Loucy (cell line): Measurements from ENCODE around the gene BHLHE23.

Experiments
- EZH2phosphoT487 ChIP-seq: fragments of 200-600 bp; IDR thresholded peaks from 2 replicates; pipeline ENCODE4 v1.6.1; 2018; ENCODE audit warnings: antibody characterized with exemption, mild to moderate bottlenecking, moderate library complexity, borderline replicate concordance
- TF ChIP-seq, protein P1 (sequence below): fragments of 200-600 bp; sonication (generic); conservative IDR thresholded peaks from 2 replicates; pipeline ENCODE4 v1.5.1; 2014; ENCODE audit warnings: mild to moderate bottlenecking, antibody characterized with exemption, low read length

DNA sequence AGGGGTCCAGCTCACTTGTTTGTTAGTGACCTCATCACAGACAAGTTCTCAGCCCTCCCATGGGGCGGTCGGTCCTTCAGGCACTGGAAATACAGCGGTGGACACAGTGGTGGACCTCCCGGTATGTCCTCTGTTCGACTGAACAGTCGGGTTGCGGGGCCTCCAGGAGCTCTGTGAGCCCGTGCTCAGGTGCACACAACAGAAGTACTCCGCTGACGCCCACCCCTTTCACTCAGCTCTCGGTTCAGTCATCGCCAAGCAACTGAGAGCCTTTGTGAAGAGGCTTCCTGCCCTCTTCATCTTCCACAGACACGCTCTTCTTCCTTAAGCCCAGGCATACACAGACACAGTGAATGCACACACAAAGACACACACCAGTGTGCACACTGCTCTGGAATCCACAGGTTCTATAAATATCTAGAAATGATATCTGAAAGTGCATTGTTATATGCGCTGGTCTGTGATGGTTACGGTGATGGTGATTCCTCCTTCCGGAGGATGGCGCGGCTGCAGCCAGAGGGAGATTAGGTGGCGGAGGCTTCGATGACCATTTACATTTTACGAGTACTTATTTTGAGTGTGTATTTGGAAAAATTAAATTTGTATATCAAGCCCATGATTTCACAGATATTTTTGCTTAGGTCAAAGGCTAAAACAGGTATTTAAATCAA lies 46.8 kb upstream of the BHLHE23 start:
- TF ChIP-seq, protein P1, sequence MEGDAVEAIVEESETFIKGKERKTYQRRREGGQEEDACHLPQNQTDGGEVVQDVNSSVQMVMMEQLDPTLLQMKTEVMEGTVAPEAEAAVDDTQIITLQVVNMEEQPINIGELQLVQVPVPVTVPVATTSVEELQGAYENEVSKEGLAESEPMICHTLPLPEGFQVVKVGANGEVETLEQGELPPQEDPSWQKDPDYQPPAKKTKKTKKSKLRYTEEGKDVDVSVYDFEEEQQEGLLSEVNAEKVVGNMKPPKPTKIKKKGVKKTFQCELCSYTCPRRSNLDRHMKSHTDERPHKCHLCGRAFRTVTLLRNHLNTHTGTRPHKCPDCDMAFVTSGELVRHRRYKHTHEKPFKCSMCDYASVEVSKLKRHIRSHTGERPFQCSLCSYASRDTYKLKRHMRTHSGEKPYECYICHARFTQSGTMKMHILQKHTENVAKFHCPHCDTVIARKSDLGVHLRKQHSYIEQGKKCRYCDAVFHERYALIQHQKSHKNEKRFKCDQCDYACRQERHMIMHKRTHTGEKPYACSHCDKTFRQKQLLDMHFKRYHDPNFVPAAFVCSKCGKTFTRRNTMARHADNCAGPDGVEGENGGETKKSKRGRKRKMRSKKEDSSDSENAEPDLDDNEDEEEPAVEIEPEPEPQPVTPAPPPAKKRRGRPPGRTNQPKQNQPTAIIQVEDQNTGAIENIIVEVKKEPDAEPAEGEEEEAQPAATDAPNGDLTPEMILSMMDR, result no peak
- no peak for TF ChIP-seq EZH2phosphoT487
